ENCODE results near the gene RGS9.

Gene RGS9

DNA sequence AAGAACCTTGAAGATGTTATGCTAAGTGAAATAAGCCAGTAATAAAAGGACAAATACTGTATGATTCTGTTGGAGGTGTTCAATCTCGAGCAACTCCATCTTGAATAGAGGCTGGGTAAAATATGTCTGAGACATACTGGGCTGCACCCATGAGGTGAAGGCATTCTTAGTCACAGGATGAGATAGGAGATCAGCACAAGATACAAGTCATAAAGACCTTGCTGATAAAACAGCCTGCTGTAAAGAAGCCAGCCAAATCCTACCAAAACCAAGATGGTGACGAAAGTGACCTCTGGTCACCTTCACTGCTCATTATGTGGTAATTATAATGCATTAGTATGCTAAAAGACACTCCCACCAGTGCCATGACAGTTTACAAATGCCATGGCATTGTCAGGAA, 98.1 kb downstream of the RGS9 start:
- H3K9me3 ChIP-seq (ENCODE audit: control extremely low read depth in 1 of 5, control insufficient read depth in 4 of 5, insufficient read depth in 2 of 5, low read depth in 1 of 5, low read length in 4 of 5) = peaks cover 0 to 11% (median 4%) of the 10 kb centered on the region in 5 experiments
- POLR2A ChIA-PET = no interaction called here
- H3K27ac ChIP-seq (ENCODE audit: insufficient read depth in 1 of 2, low read depth in 1 of 2, low read length in 2 of 2, poor library complexity in 1 of 2, severe bottlenecking in 2 of 2) = no peak overlapping the region
- CTCF ChIA-PET = interaction anchor here (0.6 kb wide), 1 partner anchor 12 kb away, joined by 3 read pairs; no protein-coding TSS in a partner anchor
- no peak for DNase-seq
- peaks cover 0 to under 1% (median 0%) of the 10 kb centered on the region in 4 experiments for H3K4me1 ChIP-seq (ENCODE audit: control extremely low read depth in 1 of 4, control insufficient read depth in 4 of 4, insufficient read depth in 4 of 4, low read length in 3 of 4)
- H3K36me3 ChIP-seq (ENCODE audit: control insufficient read depth in 4 of 4, insufficient read depth in 4 of 4, low read length in 3 of 4) = no peaks in the 10 kb centered on the region
- no peak overlapping the region for H3K4me3 ChIP-seq (ENCODE audit: control insufficient read depth in 1 of 7, extremely low read depth in 1 of 7, insufficient read depth in 4 of 7, low read depth in 2 of 7, low read length in 6 of 7)
- WGBS (ENCODE audit: insufficient coverage) = 100% methylated on average over 1 of the region's 2 CpGs
- peaks cover 2 to 77% (median 25%) of the 10 kb centered on the region in 5 experiments for H3K27me3 ChIP-seq (replicated peaks in 2 of 5; ENCODE audit: control insufficient read depth in 4 of 5, insufficient read depth in 5 of 5, low read length in 4 of 5)

DNA sequence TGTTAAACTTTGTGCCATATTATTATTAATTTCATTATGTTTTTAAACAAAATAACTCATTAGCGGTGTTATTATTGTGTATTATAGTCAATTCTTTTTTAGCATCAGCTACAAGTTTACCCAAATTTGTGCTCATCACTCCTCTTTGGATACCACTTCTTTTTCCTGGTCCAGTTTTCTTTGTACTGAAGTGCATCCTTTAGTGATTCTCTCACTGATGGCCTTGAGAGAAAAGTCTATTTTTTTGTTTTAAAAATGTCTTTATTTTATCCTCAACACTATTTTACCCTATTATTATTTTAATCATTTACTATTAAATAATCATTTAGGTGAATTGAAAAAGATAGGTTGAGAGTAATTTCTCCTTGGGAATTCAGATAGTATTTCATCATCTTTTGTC, 99.2 kb downstream of the RGS9 start:
- ChIA-PET POLR2A (no interaction called here), CTCF (no interaction called here)
- Histone ChIP-seq H3K36me3 (ENCODE audit: control insufficient read depth in 4 of 4, insufficient read depth in 4 of 4, low read length in 3 of 4) (no peaks in the 10 kb centered on the region), H3K4me3 (ENCODE audit: control insufficient read depth in 1 of 7, extremely low read depth in 1 of 7, insufficient read depth in 4 of 7, low read depth in 2 of 7, low read length in 6 of 7) (no peak overlapping the region), H3K27ac (ENCODE audit: insufficient read depth in 1 of 2, low read depth in 1 of 2, low read length in 2 of 2, poor library complexity in 1 of 2, severe bottlenecking in 2 of 2) (no peak overlapping the region), H3K9me3 (ENCODE audit: control extremely low read depth in 1 of 5, control insufficient read depth in 4 of 5, insufficient read depth in 2 of 5, low read depth in 1 of 5, low read length in 4 of 5) (peaks cover 0 to 11% (median 4%) of the 10 kb centered on the region in 5 experiments), H3K4me1 (ENCODE audit: control extremely low read depth in 1 of 4, control insufficient read depth in 4 of 4, insufficient read depth in 4 of 4, low read length in 3 of 4) (no peaks in the 10 kb centered on the region), H3K27me3 (replicated peaks in 2 of 5; ENCODE audit: control insufficient read depth in 4 of 5, insufficient read depth in 5 of 5, low read length in 4 of 5) (peaks cover 2 to 73% (median 26%) of the 10 kb centered on the region in 5 experiments)
- no CpG with 5 or more reads among the region's 1 CpG for WGBS (ENCODE audit: insufficient coverage)
- DNase-seq = no peak

DNA sequence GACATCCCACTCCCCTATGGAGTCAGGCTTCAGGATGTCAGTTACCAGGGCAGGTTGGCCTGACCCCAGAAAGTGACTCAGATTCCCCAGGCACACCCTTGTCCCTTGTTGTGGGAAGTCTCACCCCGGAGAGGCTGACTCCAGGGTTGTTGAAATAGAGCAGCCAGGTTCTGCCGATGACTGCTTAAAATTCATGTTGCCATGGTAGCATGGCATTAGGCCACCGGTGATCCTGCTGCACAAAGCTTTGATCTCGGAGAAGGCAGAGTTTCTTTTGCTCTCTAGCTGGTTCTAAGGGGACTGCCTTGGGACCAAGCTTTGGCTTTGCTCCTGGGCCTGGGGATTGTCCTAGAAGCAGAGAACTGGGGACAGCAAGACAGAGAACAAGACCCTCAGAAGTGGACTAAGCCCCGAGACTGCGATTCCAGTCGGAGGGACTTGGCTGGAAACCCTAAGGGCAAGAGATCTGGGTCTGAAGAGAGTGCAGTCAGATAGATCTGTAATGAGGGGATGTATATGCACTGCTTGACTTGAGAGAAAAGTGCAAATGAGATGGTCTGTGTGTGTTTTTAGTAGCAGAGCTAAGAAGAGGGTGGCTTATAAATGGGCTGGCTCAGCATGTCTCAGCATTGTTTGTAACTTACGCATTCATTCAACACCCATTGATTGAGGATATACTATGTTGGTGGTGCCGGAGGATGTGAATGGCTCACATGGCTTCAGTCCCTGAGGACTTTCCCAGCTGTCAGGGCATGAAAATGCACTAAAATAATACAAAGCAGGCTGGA, 106.9 kb downstream of the RGS9 start:
- no peaks in the 10 kb centered on the region for H3K36me3 ChIP-seq (ENCODE audit: control insufficient read depth in 4 of 4, insufficient read depth in 4 of 4, low read length in 3 of 4)
- no peak overlapping the region for H3K4me3 ChIP-seq (ENCODE audit: control insufficient read depth in 1 of 7, extremely low read depth in 1 of 7, insufficient read depth in 4 of 7, low read depth in 2 of 7, low read length in 6 of 7)
- peaks cover 0 to 79% (median 38%) of the 10 kb centered on the region in 5 experiments for H3K27me3 ChIP-seq (replicated peaks in 2 of 5; ENCODE audit: control insufficient read depth in 4 of 5, insufficient read depth in 5 of 5, low read length in 4 of 5)
- H3K27ac ChIP-seq (ENCODE audit: insufficient read depth in 1 of 2, low read depth in 1 of 2, low read length in 2 of 2, poor library complexity in 1 of 2, severe bottlenecking in 2 of 2) = no peak overlapping the region
- peaks cover 0 to 2% (median 0%) of the 10 kb centered on the region in 5 experiments for H3K9me3 ChIP-seq (ENCODE audit: control extremely low read depth in 1 of 5, control insufficient read depth in 4 of 5, insufficient read depth in 2 of 5, low read depth in 1 of 5, low read length in 4 of 5)
- 54% methylated on average over 6 of the region's 9 CpGs for WGBS (ENCODE audit: insufficient coverage)
- CTCF ChIA-PET = no interaction called here
- DNase-seq = no peak
- POLR2A ChIA-PET = no interaction called here
- H3K4me1 ChIP-seq (ENCODE audit: control extremely low read depth in 1 of 4, control insufficient read depth in 4 of 4, insufficient read depth in 4 of 4, low read length in 3 of 4) = no peaks in the 10 kb centered on the region

DNA sequence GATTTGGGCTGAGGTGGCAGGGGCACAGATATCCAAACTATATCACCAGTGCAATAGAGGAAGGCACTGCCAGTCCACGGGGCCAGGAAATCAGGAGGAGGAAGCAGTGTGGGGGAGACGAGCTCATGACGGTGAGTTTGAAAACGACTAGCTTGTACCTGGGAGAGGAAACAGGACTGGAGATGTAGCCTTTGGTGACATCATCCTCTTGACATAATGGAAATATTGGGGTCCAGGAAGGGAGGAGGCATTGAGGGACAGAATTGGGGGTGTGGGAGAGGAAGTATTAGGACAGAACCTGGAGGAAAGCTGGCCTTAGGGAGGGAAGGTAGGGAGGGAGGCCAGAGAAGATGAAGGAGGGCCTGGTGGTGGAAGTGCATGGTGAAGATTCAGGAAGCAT, 109.1 kb downstream of the RGS9 start:
- Histone ChIP-seq H3K27ac (ENCODE audit: insufficient read depth in 1 of 2, low read depth in 1 of 2, low read length in 2 of 2, poor library complexity in 1 of 2, severe bottlenecking in 2 of 2) (no peak overlapping the region), H3K27me3 (replicated peaks in 2 of 5; ENCODE audit: control insufficient read depth in 4 of 5, insufficient read depth in 5 of 5, low read length in 4 of 5) (peaks cover 3 to 79% (median 41%) of the 10 kb centered on the region in 5 experiments), H3K4me1 (ENCODE audit: control extremely low read depth in 1 of 4, control insufficient read depth in 4 of 4, insufficient read depth in 4 of 4, low read length in 3 of 4) (no peaks in the 10 kb centered on the region), H3K4me3 (ENCODE audit: control insufficient read depth in 1 of 7, extremely low read depth in 1 of 7, insufficient read depth in 4 of 7, low read depth in 2 of 7, low read length in 6 of 7) (no peak overlapping the region), H3K36me3 (ENCODE audit: control insufficient read depth in 4 of 4, insufficient read depth in 4 of 4, low read length in 3 of 4) (no peaks in the 10 kb centered on the region), H3K9me3 (ENCODE audit: control extremely low read depth in 1 of 5, control insufficient read depth in 4 of 5, insufficient read depth in 2 of 5, low read depth in 1 of 5, low read length in 4 of 5) (peaks cover 0 to 2% (median 0%) of the 10 kb centered on the region in 5 experiments)
- DNase-seq = no peak
- 2% methylated on average over 4 of the region's 4 CpGs for WGBS (ENCODE audit: insufficient coverage)
- POLR2A ChIA-PET = interaction anchor here (0.6 kb wide), 1 partner anchor 328 kb away, joined by 3 read pairs; no protein-coding TSS in a partner anchor
- CTCF ChIA-PET = interaction anchor here (1.4 kb wide), 1 partner anchor 14 kb away, joined by 3 read pairs; no protein-coding TSS in a partner anchor

- no CpG with 5 or more reads among the region's 2 CpGs for WGBS (ENCODE audit: insufficient coverage)
- Histone ChIP-seq H3K9me3 (ENCODE audit: control extremely low read depth in 1 of 5, control insufficient read depth in 4 of 5, insufficient read depth in 2 of 5, low read depth in 1 of 5, low read length in 4 of 5) (peaks cover 0 to 3% (median 0%) of the 10 kb centered on the region in 5 experiments), H3K36me3 (ENCODE audit: control insufficient read depth in 4 of 4, insufficient read depth in 4 of 4, low read length in 3 of 4) (no peaks in the 10 kb centered on the region), H3K4me1 (ENCODE audit: control extremely low read depth in 1 of 4, control insufficient read depth in 4 of 4, insufficient read depth in 4 of 4, low read length in 3 of 4) (no peaks in the 10 kb centered on the region), H3K27me3 (replicated peaks in 2 of 5; ENCODE audit: control insufficient read depth in 4 of 5, insufficient read depth in 5 of 5, low read length in 4 of 5) (peaks cover 3 to 74% (median 29%) of the 10 kb centered on the region in 5 experiments), H3K4me3 (ENCODE audit: control insufficient read depth in 1 of 7, extremely low read depth in 1 of 7, insufficient read depth in 4 of 7, low read depth in 2 of 7, low read length in 6 of 7) (no peak overlapping the region), H3K27ac (ENCODE audit: insufficient read depth in 1 of 2, low read depth in 1 of 2, low read length in 2 of 2, poor library complexity in 1 of 2, severe bottlenecking in 2 of 2) (no peak overlapping the region)
- ChIA-PET POLR2A (interaction anchor here (0.6 kb wide), 1 partner anchor 49 kb away, joined by 3 read pairs; no protein-coding TSS in a partner anchor), CTCF (no interaction called here)
- DNase-seq = no peak
These were observed 112.6 kb downstream of the RGS9 start for GRCh38 chr17:65249774-65250173.

- peaks cover 0 to 6% (median 0%) of the 10 kb centered on the region in 5 experiments for H3K9me3 ChIP-seq (ENCODE audit: control extremely low read depth in 1 of 5, control insufficient read depth in 4 of 5, insufficient read depth in 2 of 5, low read depth in 1 of 5, low read length in 4 of 5)
- H3K36me3 ChIP-seq (ENCODE audit: control insufficient read depth in 4 of 4, insufficient read depth in 4 of 4, low read length in 3 of 4) = no peaks in the 10 kb centered on the region
- no CpG with 5 or more reads among the region's 1 CpG for WGBS (ENCODE audit: insufficient coverage)
- no peak overlapping the region for H3K4me3 ChIP-seq (ENCODE audit: control insufficient read depth in 1 of 7, extremely low read depth in 1 of 7, insufficient read depth in 4 of 7, low read depth in 2 of 7, low read length in 6 of 7)
- ChIA-PET CTCF (no interaction called here), POLR2A (no interaction called here)
- no peak overlapping the region for H3K27ac ChIP-seq (ENCODE audit: insufficient read depth in 1 of 2, low read depth in 1 of 2, low read length in 2 of 2, poor library complexity in 1 of 2, severe bottlenecking in 2 of 2)
- peaks cover under 1 to 41% (median 15%) of the 10 kb centered on the region in 5 experiments for H3K27me3 ChIP-seq (replicated peaks in 2 of 5; ENCODE audit: control insufficient read depth in 4 of 5, insufficient read depth in 5 of 5, low read length in 4 of 5)
- DNase-seq = no peak
- no peaks in the 10 kb centered on the region for H3K4me1 ChIP-seq (ENCODE audit: control extremely low read depth in 1 of 4, control insufficient read depth in 4 of 4, insufficient read depth in 4 of 4, low read length in 3 of 4)
These were observed 117.0 kb downstream of the RGS9 start for GRCh38 chr17:65254166-65254565.

GRCh38 chr17:65259281-65259680, 122.1 kb downstream of the RGS9 start:
- peaks cover 0 to 34% (median 13%) of the 10 kb centered on the region in 5 experiments for H3K27me3 ChIP-seq (replicated peaks in 2 of 5; ENCODE audit: control insufficient read depth in 4 of 5, insufficient read depth in 5 of 5, low read length in 4 of 5)
- no peaks in the 10 kb centered on the region for H3K36me3 ChIP-seq (ENCODE audit: control insufficient read depth in 4 of 4, insufficient read depth in 4 of 4, low read length in 3 of 4)
- CTCF ChIA-PET = no interaction called here
- H3K27ac ChIP-seq (ENCODE audit: insufficient read depth in 1 of 2, low read depth in 1 of 2, low read length in 2 of 2, poor library complexity in 1 of 2, severe bottlenecking in 2 of 2) = no peak overlapping the region
- WGBS (ENCODE audit: insufficient coverage) = 54% methylated on average over 2 of the region's 5 CpGs
- POLR2A ChIA-PET = no interaction called here
- H3K4me1 ChIP-seq (ENCODE audit: control extremely low read depth in 1 of 4, control insufficient read depth in 4 of 4, insufficient read depth in 4 of 4, low read length in 3 of 4) = no peaks in the 10 kb centered on the region
- peaks cover 0 to 6% (median 0%) of the 10 kb centered on the region in 5 experiments for H3K9me3 ChIP-seq (ENCODE audit: control extremely low read depth in 1 of 5, control insufficient read depth in 4 of 5, insufficient read depth in 2 of 5, low read depth in 1 of 5, low read length in 4 of 5)
- DNase-seq = no peak
- H3K4me3 ChIP-seq (ENCODE audit: control insufficient read depth in 1 of 7, extremely low read depth in 1 of 7, insufficient read depth in 4 of 7, low read depth in 2 of 7, low read length in 6 of 7) = no peak overlapping the region
